WI38 (cell line): ENCODE results near the gene GALNS.
"Not testable (repeated sequence)": the region's sequence is repeated elsewhere in the genome, so short reads cannot be mapped to it uniquely, and the experiment has no call there.

Experiments used
- H3K4me3 ChIP-seq: 2 replicates; pipeline ENCODE4 v1.5.1; 2011; ENCODE audit warnings: low read depth, mild to moderate bottlenecking, control low read depth, low read length
- TF ChIP-seq, protein P1 (sequence below): IDR thresholded peaks from 2 replicates; pipeline ENCODE4 v1.5.1; 2012; ENCODE audit warnings: low read depth, mild to moderate bottlenecking, control low read depth, low read length

The GALNS gene

DNA sequence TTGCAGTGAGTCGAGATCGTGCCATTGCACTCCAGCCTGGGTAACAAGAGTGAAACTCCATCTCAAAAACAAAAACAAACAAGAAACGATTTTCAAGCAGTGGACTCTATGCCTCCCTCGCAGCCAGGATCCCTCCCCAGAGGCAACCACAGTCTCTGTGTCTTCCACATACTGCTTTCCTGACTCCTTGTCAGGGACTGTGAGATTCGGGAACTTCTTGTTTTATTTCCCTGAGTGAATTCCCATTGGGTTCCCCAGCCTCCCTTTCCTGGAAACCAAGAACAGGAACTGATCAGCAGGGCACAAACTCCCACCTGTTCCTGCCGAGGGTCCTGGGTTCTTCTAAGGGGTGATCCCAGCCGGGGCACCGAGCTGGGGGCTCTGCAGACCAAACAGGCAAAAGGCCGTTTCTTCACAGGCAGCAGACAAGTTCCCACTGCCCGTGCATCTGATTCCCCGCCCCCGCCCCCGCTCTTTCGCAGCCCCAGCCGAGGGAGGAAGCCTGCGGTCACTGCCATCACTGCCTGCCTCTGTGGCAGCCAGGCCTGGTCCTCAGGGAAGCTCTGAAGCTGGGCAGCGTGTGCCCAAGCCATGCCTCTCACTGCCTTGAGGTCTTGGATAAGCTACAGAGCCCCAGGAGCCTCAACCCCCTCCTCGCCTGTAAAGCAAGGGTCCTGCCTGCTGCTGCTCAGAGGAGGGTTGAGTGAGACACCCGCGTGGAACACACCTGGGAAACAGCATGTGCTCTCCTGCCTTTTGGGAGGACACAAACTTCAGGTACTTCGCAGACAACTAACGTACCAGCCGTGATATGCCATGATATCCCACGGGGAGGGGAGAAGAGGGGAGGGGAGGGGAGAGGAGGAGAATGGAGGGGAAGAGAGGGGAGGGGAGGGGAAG is 66.2 kb downstream of the GALNS start:
- H3K4me3 ChIP-seq, result no peak overlapping the region
- TF ChIP-seq, protein P1, sequence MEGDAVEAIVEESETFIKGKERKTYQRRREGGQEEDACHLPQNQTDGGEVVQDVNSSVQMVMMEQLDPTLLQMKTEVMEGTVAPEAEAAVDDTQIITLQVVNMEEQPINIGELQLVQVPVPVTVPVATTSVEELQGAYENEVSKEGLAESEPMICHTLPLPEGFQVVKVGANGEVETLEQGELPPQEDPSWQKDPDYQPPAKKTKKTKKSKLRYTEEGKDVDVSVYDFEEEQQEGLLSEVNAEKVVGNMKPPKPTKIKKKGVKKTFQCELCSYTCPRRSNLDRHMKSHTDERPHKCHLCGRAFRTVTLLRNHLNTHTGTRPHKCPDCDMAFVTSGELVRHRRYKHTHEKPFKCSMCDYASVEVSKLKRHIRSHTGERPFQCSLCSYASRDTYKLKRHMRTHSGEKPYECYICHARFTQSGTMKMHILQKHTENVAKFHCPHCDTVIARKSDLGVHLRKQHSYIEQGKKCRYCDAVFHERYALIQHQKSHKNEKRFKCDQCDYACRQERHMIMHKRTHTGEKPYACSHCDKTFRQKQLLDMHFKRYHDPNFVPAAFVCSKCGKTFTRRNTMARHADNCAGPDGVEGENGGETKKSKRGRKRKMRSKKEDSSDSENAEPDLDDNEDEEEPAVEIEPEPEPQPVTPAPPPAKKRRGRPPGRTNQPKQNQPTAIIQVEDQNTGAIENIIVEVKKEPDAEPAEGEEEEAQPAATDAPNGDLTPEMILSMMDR, result no peak

DNA sequence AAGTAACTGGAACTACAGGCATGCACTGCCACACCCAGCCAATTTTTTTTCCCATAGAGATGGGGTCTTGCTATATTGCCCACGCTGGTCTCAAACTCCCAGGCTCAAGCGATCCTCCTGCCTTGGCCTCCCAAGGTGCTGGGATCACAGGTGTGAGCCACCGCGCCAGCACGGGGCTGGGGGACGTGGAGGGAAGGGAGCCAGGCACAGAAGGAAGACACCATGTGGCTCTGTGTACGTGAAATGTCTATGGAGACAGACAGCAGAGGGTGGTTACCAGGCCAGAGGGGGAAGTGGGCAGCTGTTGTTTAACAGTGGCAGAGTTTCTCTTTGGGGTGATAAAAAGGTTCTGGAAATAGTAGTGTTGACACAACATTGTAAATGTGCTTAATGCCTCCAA is 67.2 kb downstream of the GALNS start:
- H3K4me3 ChIP-seq, result no peak overlapping the region
- TF ChIP-seq, protein P1, result no peak

DNA sequence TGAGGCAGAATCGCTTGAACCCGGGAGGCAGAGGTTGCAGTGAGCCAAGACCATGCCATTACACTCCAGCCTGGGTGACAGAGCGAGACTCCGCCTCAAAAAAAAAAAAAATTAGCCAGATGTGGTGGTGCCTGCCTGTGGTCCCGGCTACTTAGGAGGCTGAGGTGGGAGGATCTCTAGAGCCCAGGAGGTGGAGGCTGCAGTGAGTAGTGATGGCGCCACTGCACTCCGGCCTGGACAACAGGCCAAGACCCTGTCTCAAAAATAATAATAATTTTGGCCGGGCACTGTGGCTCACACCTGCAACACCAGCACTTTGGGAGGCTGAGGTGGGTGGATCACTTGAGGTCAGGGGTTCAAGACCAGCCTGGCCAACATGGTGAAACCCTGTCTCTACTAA is 68.0 kb downstream of the GALNS start:
- H3K4me3 ChIP-seq, result not testable (repeated sequence)

DNA sequence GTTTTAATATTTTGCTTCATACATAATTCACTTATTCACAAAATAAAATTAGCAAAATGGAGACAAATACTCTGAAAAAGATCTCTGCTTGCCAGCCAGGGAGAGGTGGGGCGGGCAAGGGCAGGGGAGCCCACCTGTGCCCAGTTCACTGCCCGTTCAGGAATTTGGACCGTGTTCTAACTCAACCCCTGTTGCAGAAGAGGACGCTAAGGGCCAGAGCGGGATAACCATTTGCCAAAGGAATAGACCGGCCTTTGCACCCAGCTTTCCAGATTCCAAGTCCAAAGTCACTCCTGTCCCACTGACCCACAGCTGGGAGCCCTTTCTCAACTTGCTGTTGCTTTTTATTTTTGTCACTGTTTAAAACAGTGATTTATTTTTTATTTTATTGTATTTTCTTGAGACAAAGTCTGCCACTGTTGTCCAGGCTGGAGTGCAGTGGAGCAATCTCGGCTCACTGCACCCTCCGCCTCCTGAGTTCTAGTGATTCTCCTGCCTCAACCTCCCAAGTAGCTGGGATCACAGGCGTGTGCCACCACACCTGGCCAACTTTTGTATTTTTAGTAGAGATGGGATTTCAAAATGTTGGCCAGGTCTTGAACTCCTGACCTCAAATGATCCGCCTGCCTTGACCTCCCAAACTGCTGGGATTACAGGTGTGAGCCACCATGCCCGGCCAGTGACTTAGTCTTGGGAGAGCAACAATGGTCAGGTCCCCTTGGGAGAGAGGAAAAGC is 69.0 kb downstream of the GALNS start:
- TF ChIP-seq, protein P1, result no peak
- H3K4me3 ChIP-seq, result no peak overlapping the region

DNA sequence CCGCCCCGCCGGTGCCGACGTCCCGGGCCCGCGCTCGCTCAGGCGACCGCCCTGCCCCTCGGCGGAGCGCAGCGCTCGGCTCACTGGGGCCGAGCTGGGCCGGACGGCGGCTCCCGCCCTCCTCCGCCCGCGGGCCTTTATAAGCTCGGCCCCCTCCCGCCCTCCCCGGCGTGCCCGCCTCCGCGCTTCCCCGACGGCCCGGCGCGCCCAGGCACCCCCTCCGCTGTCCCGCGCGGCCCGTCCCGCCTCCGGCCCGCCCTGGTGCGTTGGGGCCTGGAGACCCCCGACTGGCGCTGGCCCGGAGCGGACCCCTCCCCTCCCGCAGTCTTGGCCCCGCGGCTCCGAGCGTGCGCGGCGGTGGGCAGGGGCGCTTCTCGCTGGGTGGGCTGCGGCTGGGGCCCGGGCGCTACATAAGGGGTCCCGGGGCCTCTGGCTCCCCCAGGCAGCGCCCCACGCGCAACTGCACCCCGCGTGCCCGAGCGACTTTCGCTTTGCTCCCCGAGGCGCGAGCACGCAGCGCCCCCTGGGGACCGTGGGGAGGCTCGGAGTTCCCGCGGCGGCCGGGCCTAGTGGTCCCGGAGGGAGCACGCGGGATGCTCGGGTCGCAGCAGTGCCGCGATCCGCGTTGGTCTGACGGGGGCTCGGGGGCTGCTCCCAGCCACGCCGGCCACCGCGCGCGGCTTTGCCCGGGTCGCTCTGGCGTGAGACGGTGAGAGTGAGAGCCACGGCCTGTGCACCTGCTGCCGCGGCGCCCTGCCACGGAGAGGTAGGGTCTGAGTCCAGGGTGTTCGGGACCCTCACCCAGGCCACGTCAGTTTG is 71.4 kb downstream of the GALNS start, which contains the start of gene PIEZO1:
PIEZO1 (minus strand) TSS at position 115 of the 819 bp plus-strand sequence. CDS start 256 bp downstream, outside the sequence.
- H3K4me3 ChIP-seq, result peak within 1 kb of the TSS; percentile 70

DNA sequence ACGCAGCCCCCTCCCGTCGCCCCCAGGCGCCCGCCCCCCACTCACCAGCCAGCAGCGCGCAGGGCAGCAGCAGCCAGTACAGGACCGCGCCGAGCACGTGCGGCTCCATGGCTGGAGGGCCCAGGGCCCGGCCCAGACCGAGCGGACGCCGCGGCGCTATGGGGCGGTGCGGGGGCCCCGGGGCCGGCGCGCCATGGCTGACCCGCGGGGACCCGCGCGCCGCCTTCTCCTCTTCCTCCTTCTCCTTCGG is 72.0 kb downstream of the GALNS start:
- TF ChIP-seq, protein P1, result no peak
- H3K4me3 ChIP-seq, result peak overlapping the region; percentile 70

More for the DNA sequence above, 71.4 kb downstream of the GALNS start, which contains the start of gene PIEZO1:
- TF ChIP-seq, protein P1, result peak; percentile 81

DNA sequence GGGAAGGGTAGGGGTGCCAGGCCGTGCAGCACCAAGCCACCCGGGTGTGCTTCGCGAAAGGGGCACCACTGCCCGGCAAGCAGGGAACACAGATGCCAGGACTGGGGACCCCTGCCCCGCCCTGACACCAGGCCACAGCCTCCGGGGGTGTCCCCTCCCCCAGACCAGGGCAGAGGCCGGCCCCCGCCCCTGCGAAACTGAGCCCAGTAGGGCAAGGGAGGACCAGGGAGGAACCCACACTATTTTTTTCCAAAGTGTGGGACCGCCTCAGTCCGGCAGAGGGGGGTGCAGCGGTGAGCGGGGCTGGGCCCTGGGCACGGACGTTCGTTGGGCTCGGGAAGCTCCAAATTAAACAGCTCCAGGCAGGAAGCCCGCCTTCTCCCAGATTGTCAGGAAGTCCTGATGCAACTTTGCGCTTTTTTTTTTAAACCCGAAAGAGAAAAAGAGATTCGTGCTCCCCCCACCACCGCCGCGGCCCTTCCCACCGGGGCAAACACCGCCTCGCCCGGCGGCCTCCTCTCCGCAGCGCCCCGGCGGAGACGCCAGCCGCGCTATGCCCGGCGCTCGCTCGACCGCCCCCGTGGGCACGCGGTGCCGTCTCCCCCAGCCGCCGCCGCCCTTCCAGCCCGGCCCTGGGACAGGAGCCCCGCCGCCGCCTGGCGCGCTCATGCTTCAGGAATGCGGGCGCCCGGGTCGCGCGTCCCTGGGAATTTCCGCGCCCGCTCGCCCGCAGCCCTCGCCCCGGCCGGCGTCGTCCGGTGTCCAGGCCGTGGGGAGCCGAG is 72.5 kb downstream of the GALNS start:
- TF ChIP-seq, protein P1, result peak; percentile 33; the same call in 1 of the 2 replicates
- peak overlapping the region; percentile 70 for H3K4me3 ChIP-seq
